GM12874 (cell line): ENCODE measurements around the gene SSBP3.

Experiments
- TF ChIP-seq, protein P1 (sequence below): IDR thresholded peaks from 2 replicates; pipeline ENCODE4 v1.5.1; 2011; ENCODE audit warnings: low read depth, mild to moderate bottlenecking, control low read depth, low read length, moderate library complexity; ENCODE audit not compliant: insufficient read depth

The SSBP3 gene

DNA sequence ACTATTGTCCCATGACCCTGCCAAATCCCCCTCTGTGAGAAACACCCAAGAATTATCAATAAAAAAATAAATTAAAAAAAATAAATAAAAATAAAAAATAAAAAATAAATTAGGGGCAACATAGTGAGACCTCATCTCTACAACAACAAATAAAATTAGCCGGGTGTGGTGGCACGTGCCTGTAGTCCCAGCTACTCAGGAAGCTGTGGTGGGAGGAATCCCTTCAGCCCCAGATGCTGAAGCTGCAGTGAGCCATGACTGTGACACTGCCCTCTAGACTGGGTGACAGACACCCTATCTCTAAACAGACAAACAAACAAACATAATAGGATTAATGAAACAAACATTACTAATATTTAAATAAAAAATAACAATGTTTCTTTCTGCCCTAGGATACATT, 171.9 kb downstream of the SSBP3 start:
- TF ChIP-seq, protein P1, sequence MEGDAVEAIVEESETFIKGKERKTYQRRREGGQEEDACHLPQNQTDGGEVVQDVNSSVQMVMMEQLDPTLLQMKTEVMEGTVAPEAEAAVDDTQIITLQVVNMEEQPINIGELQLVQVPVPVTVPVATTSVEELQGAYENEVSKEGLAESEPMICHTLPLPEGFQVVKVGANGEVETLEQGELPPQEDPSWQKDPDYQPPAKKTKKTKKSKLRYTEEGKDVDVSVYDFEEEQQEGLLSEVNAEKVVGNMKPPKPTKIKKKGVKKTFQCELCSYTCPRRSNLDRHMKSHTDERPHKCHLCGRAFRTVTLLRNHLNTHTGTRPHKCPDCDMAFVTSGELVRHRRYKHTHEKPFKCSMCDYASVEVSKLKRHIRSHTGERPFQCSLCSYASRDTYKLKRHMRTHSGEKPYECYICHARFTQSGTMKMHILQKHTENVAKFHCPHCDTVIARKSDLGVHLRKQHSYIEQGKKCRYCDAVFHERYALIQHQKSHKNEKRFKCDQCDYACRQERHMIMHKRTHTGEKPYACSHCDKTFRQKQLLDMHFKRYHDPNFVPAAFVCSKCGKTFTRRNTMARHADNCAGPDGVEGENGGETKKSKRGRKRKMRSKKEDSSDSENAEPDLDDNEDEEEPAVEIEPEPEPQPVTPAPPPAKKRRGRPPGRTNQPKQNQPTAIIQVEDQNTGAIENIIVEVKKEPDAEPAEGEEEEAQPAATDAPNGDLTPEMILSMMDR = no peak

DNA sequence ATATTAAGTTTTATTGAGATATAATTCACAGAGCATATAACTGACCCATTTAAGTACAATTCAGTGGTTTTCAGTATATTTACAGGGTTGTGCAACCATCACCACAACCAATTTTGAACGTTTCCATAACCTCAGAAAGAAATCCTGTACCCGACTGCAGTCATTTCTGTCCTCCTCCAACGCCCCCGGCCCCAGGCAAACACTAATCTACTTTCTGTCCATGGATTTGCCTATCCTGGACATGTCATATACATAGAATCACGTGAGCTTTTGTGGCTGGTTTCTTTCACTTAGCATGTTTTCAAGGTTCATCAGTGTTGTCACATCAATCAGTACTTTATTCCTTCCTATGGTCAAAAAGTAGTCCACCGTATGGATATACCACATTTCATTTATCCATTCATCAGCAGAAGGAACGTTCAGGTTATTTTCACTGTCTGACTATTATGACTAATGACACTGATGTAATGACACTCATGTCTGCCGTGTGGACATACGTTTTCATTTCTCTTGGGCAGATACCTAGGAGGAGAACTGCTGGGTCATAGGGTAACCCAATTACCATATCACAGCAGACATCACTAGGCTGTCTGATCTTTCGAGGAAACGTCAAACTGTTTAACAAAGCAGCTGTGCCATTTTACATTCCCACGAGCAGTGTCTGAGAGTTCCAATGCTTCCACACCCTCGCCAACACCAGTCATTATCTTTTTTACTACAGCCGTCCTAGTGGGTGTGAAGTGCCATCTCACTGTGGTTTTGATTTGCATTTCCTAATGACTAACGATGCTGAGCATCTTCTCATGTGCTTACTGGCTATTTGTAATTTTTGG, 175.5 kb downstream of the SSBP3 start:
- TF ChIP-seq, protein P1 = no peak

DNA sequence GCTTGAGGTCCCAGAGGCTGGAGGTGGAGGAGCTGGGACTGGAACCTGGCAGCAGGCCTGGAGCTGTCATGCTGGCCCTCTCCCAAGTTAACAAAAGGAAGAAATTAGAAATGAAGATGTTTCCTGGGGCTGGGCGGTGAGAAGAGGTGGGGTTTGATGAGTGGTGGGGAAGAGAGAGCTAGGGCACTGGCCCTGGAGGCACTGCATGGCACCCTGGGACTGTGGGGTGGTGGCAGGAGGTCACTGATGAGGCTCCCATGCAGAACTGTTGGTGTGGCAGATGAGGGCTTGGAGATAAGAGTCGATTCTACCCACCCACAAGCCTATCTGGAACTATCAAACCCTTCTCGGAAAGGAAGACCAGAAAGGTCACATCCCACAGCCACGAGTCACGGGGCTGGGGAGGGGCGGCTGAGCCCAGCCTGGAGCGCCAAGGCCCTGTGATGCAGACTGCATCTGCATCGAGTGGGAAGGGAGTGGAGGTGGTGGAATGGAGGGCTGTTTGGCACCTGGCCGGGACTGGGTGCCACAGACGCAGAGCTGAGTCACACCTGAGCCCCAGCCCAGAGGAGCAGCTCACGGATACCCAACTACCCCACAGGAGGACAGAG, 176.8 kb downstream of the SSBP3 start:
- TF ChIP-seq, protein P1 = no peak

DNA sequence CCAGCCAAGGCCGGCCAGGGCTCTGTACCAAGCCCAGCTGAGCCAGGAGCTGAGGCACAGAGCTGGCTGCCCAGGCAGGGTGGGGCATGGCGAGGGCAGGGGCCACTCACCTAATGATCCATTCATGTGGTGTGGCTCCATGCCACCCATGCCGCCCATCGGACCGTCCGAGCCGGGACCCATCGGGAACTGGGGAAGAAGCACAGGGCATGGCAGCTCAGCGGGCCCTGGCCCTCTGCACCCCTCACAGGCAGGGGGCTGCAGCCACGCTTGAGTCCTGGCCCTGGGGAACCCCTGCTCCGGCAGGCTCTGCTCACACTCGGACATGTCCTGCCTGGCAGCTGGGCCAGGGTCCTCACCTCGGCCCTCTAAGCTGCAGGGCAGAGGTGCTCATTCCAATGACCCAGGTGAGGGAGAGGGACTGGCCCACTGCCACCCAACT, 177.5 kb downstream of the SSBP3 start:
- TF ChIP-seq, protein P1 = no peak

DNA sequence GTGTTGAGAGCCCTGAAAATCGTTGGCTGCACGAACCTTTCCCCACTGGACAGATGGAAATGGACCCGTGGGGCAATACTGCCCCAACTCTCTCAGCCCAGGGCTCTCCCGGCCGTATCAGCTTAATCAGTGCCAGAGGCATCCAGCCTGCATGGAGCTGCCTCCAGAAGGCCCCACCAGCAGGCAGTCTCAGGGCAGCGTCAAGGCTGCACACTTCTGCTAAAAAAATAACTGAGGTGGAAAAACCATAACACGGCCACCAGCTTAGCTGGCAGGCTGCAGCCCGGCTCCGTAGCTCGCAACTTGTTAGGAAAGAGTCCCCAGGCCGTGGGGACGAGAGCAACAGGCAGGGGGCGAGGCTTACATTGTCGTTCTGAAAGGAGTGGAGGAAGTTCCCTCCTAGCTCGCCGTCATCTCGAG, 178.3 kb downstream of the SSBP3 start:
- TF ChIP-seq, protein P1 = no peak

- TF ChIP-seq, protein P1 = no peak
Observed at GRCh38 chr1:54227091-54227602, 179.0 kb downstream of the SSBP3 start.

DNA sequence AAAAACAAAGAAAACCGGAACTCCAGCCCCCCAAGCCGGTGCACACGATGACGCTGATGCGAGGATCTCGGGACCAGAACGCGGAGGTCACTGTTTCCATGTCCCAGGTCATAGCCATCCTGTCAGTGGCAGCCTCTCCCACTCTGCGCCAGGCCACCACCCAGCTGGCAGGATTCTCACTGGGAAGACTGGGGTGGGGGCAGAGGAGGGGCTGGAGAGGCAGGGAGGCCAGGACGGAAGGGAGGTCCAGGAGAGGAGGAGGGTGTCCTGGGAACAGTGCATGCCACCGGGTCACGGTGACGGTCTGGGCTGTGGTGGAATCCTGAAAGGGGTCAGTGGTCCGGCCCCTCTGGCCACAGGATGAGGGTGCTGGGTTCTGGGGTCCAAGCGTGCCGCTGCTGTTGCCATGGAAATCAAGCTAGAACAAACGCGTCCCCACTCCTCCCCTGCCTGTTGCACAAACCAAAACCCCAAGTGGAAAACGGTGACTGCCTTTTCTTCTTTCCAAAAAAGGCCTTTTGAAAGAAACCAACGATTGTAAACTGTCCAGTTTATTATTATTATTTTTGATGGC, 180.1 kb downstream of the SSBP3 start:
- TF ChIP-seq, protein P1 = no peak
